HG03442 (cell line): Measurements from ENCODE around the gene LDHAL6A.
"Not testable (repeated sequence)": the region's sequence is repeated elsewhere in the genome, so short reads cannot be mapped to it uniquely, and the experiment has no call there.

ENCODE experiments used
- ATAC-seq: cut with Tn5 transposase; IDR thresholded peaks from one replicate; pipeline ENCODE4 v1.9.1; 2021; ENCODE audit warnings: mild to moderate bottlenecking, moderate library complexity; ENCODE audit not compliant: unreplicated experiment

The LDHAL6A gene

DNA sequence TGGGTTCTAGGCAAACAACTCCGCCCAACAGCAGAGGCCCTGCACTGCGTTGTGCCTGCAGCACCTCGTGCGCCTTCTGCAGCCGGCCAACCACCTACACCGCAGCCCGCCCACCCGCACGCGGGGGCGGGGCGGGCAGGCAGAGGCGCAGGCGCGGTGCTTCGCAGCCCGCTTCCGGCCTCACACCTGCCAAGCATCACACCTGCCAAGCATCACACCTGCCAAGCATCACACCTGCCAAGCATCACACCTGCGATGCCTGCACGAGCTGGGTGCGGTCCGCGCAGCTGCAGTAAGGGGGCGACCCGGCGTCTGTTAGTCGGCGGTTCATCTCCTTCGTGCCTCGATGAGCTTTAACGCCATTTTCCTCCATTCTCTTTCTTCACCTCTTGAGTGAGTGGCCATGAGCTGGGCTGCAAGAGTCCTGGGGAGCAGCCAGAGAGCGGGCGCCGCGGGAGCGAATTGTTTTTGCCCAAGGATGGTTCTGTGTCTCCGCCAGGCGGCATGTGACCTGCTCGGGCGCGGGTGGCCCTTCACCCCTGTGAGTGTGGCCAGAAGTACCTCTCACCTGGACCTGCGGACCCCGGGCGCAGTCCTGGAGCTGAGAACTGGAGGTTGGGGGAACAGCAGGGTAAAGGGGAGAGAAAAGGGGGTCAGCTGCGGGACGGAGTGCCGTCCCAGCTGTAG is at the start of gene LDHAL6A:
TSS of gene LDHAL6A (plus strand) at position 171 of the 687 bp plus-strand sequence. CDS start 825 bp downstream, outside the sequence.
- no peak for ATAC-seq

DNA sequence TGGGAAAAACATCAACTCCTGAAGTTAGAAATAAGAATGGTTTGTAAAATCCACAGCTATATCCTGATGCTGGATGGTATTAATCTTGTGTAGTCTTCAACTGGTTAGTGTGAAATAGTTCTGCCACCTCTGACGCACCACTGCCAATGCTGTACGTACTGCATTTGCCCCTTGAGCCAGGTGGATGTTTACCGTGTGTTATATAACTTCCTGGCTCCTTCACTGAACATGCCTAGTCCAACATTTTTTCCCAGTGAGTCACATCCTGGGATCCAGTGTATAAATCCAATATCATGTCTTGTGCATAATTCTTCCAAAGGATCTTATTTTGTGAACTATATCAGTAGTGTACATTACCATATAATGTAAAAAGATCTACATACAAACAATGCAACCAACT is 48.3 kb upstream of the LDHAL6A start:
- not testable (repeated sequence) for ATAC-seq

DNA sequence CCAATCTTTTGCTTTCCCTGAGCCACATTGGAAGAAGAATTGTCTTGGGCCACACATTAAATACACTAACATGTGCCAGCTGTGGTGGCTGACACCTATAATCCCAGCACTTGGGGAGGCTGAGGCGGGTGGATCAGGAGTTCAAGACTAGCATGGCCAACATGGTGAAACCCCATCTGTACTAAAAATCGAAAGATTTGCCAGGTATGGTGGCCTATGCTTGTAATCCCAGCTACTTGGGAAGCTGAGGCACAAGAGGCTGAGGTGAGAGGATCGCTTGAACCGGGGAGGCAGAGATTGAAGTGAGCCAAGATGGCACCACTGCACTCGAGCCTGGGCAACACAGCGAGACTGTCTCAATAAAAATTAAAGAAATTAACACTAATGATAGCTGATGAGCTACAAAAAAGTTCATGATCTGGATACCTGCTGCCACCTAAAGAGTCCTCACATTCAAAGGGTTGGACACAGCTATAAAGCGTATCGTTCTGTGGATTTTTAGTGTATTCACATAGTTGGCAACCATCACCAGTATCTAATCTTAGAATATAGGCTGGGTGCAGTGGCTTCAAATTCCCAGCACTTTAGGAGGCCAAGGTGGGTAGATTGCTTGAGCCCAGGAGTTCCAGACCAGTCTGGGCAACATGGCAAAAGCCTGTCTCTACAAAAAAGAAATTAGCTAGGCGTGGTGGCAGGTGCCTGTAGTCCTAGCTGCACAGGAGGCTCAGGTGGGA is 46.9 kb upstream of the LDHAL6A start:
- ATAC-seq: no peak

DNA sequence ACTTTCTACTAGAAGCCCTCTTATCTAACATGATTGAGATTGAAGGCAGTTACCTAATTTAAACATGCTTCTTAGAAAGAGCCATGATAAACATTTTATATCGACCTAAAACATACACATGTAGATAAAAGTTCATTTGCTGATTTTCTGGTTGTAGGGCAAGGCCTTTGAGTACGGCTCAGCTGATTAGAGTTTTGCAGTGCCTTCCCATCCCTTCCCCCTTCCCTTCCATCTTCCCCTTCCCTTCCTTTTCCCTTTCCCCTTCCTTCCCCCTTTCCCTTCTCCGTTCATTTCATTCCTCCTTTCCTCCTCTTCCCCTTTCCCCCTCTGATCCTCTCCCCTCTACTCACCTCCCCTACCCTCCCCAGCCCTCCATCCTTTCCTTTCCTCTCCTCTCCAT is 39.2 kb upstream of the LDHAL6A start:
- ATAC-seq: no peak

DNA sequence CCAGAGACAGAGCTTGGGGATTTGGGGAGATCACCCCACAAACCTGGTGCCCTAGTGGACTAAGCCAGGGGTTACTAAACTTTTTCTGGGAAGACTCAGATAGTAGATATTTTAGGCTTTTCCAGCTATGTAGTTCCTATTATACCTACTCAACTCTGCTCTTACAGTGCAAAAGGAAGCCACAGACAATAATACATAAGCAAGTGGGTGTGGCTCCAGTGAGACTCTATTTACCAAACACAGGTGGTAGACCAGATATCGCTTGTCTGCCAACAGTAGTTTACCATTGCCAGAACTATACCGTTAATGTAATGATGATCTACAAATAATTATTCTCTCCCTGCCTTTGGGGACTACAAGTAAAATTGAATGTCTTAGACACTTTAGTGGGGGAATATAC is 36.6 kb upstream of the LDHAL6A start:
- no peak for ATAC-seq

DNA sequence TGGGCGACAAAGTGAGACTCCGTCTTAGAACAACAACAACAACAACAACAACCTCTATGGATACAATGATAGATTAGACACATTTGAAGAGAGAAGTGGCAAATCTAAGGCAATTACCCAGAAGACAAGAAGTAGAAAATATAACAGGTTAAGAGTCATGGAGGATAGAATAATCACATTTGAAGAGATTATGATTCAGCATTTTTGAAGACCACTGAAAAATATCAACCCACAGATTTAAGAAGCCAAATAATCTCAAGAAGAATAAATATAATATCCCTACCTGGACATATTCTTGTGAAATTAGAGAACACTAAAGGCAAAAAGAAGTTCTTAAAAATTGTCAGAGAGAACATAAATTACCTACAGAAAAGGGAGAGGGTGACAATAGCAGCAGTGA is 35.6 kb upstream of the LDHAL6A start:
- ATAC-seq: no peak

DNA sequence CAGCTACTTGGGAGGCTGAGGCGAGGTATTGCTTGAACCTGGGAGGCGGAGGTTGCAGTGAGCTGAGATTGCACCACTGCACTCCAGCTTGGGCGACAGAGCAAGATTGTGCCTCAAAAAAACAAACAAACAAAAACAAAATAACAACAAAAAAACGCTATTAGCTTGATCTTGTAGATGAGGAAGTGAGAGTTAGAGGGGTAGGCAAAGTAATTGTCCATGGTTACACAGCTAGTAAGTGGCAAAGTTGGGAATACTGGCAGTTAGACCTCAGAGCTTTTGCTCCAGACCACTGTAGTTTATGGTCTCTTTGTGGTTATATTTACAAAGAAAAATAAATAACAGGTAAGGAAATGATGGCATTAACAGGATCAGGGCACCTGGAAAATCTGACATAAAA is 28.4 kb upstream of the LDHAL6A start:
- ATAC-seq: no peak

DNA sequence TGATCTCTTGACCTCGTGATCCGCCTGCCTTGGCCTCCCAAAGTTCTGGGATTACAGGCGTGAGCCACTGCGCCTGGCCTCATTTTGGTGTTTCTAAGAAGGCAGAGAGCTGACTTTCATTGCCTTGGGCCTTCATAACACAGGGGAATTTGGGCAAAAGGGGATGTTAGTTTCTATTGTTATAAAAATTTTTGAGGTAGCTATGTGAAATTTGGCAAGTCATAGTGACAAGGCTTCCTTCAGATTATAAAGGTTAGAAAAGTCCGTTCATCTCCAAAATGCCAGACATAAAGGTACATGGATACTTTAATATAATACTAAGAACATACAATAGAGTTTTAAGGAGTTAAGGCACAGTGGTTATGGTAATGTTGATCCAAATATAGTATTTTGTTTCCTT is 26.3 kb upstream of the LDHAL6A start:
- no peak for ATAC-seq

DNA sequence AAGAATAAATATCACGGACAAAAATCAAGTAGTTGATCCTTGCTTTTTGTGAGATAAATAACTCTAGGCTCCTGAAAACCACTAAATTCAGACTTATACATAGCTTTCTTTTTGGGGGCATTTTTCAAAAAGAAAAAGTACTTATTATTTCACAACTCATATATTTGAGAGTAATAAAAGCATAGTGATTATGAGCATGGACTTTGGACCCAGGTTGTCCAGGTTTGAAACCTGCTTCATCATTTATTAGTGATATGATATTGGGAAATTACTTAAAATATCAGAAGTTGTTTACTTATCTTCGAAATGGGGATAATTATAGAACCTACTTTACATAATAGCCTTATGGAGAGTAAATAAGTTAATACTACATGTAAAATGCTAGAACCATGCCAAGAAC is 17.0 kb upstream of the LDHAL6A start:
- no peak for ATAC-seq

DNA sequence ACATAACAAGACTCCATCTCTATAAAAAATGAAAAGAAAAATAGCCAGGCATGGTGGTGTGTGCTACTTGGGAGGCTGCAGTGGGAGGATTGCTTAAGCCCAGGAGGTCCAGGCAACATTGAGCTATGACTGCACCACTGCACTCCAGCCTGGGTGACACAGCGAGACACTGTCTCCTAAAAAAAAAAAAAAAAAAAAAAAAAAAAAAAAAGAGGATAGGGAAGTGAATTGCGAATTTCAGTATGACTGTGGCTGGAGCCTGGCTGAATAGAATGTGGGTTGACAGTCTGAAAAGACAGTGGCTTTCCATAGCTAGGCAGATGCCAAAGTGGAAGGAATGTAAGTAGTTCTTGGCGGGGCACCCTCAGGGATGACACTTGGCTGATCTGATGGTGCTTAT is 6.4 kb upstream of the LDHAL6A start:
- ATAC-seq: no peak

DNA sequence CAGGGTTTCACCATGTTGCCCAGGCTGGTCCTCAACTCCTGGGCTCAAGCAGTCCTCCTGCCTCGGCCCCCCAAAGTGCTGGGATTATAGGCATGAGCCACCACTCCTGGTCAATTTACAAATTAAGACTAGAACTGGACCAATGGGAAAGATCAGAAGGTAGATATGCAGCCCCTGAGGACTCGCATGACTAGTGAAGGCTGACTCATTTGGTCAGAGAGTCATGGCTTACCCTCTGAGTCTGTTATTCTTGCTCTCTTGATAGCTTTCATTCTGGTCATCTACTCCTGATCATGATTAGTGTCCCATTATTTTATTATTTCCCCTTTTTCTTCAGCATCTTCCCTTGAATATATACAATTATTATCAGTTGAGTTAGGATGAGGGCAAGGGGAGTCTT is 2.7 kb upstream of the LDHAL6A start:
- no peak for ATAC-seq

DNA sequence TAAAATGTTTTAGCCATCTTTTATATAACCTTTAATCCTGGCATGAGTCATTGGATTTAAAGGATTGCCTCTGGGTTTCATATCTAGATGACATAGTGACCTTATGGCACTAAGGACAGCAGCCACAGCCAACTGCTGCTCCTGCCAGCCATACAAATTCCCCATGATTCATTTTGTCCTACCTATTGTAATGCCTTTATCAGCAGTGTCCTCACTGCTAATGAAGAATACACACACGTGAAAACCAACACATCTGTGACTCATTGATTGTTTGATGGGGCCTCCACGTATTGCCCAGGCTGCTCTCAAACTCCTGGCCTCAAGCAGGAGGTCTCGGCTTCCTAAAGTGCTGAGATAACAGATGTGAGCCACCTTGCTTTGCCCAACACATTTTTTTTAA is 1.8 kb downstream of the LDHAL6A start:
- ATAC-seq: no peak

DNA sequence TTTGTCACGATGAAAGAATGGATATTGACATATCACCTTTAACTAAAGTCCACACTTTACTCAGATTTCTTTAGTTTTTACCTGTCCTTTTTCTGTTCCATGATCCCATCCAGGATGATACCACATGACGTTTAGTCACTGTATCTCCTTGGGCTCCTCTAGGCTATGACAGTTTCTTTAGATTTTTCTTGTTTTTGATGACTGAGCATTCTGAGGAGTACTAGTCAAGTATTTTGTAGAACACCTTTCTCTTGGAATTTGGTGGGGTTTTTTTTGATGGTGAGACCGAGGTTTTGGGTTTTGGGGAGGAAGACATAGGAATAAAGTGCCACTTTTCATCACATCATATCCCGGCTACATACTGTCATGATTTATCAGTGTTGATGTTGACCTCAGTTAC is 4.0 kb downstream of the LDHAL6A start:
- no peak for ATAC-seq

DNA sequence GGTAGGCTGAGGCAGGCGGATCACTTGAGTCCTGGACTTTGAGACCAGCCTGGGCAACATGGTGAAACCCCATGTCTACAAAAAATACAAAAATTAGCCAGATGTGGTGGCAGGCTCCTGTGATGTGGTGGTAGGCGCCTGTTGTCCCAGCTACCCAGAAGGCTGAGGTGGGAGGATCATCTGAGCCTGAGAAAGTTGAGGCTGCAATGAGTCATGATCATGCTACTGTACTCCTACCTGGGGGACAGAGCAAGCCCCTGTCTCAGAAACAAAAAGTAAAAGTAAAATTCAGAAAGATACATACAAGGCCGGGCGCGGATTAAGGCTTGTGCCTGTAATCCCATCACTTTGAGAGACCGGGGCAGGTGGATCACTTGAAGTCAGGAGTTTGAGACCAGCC is 6.3 kb downstream of the LDHAL6A start:
- no peak for ATAC-seq

DNA sequence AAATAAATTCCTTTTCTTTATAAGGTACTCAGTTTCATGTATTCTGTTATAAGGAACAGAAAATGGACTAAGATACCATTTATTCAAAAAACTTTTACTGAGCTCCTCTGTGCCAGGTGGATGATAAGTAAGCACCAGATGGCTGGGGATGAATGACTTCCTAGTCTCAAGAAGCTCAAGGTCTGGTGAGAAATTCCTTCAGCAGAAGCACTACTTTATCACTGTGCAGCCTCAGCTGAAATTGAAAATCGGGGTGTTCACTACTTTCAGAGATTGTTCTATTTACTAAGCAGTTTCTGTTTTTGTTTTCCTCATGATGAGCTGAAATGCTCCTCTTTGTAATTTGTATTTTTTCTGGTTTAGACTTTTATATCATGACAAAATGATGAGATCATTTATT is 7.8 kb downstream of the LDHAL6A start:
- no peak for ATAC-seq

DNA sequence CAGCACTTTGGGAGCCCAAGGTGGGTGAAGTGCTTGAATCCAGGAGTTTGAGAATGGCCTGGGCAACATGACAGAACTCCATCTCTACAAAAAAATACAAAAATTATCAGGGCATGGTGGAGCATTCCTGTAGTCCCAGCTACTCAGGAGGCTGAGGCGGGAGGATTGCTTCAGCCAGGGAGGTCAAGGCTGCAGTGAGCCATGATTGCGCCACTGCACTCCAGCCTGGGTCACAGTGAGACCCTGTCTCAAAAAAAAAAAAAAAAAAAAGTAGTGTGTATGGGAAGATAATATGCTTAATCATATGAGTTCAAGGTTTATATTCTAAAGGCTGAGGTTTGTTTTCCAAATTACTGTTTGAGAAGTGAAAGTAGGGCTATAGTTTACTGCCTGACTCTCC is 10.7 kb downstream of the LDHAL6A start:
- no peak for ATAC-seq

DNA sequence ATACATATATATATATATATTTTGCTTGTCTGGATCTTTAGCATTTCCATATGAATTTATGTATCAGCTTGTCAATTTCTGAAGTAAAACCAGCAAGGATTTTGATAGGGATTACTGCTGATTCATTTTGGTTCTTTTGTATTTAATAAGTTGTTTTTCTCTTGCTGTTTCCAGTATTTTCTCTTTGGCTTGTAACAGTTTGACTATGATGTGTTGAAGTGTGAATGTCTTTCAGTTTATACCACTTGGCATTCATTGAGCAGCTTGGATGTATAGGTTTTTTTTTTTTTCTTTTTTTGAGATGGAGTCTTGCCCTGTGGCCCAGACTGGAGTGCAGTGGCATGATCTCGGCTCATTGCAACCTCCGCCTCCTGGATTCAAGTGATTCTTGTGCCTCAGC is 12.4 kb downstream of the LDHAL6A start:
- ATAC-seq: no peak

DNA sequence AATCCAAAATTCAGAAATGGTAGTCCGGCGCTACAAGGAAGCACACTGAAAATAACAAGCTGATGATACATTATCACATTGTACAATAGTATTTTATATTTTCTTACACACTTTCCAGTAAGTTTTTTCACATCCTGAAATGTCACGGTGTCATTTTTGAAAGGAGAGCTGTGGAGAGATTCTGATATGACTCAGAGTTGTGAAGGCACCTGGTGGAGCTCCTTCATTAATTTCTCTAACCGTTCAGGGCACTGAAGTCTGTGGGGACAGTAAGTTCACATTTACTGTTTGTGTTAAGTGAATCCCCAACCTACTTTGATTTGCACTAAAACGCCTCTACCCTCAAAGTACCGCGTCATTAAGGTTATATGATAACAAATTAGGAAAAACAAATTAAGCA is 13.3 kb downstream of the LDHAL6A start:
- ATAC-seq: no peak

DNA sequence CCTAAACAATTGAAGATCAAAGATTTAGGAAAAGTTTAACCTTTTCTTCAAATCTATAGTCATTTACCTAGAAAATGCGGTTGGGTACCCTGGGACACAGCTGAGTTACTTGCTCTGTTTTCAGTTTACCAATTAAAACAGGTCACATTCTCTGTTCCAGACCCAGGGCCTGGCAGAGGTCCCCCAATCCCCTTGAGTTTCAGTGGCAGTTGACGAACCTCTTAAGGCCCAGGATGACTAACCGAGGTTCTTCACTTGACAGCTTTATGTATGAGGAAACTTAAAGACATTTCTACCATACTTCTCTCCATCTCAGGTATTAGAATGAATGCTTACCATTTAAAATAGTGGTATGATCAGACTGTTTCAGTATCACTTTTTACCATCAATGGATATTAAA is 16.3 kb downstream of the LDHAL6A start:
- ATAC-seq: no peak

DNA sequence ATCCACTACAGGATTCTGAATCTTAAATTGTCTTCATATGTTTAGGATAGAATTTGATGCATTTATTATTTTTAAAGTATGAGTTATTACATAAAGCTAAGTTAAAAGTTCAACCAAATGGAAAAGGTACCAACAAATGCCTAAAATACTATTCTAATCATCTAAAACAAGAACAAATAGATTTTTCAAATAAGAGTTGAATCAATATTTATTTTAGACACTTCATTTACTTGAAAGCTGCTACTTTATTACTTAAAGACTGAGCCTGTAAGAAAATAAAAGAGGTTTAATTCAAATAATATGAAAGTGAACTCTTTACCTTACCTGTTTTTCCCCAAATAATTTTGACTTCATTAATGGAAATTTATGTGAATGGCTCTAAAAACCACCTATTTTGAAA is 16.9 kb downstream of the LDHAL6A start:
- no peak for ATAC-seq

DNA sequence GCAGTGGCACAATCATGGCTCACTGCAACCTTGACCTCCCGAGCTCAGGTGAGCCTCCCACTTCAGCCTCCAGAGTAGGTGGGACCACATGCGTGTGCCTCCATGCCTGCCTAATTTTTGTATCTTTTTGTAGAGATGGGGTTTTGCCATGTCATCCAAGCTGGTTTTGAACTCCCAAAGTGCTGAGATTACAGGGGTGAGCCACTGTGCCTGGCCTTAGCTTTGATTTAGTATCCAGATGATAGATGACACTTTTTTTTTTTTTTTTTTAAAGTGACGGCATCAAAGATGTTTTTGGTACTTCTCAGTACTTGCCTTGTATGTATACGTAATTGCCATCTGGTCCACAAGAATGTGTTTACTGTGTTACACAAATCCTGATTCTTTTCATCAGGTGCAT is 23.4 kb downstream of the LDHAL6A start:
- ATAC-seq: no peak

DNA sequence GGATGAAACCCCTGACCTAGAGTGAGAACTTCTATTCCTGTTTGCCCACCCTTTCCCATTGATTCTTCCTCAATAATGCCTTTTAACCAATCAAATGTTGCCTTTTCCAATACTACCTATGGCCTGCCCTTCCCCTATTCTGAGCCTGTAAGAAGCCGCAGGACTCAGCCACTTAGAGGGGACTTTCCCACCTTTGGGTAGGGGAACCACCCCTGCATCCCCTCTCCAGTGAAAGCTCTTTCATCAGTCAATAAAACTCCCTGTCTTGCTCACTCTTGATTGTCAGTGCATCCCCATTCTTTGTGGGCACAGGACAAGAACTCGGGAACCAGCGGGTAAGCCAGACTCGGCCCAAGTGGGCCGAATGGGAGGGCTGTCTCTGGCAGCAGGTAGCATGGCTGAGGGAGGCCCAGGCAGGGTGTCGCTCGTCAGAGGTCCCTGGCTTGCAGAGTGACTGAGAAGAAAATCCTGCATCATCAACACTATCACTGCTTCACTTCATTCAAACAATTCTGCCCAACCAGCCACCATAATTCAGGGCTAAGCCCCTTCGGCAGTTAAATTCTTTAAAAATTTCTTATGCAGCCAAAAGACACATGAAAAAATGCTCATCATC is 30.4 kb downstream of the LDHAL6A start:
- peak; percentile 61 for ATAC-seq
